GM18519 (cell line): ENCODE results near the gene HACE1.
"Not testable (repeated sequence)": the region's sequence is repeated elsewhere in the genome, so short reads cannot be mapped to it uniquely, and the experiment has no call there.

Source experiments
- ATAC-seq: cut with Tn5 transposase; IDR thresholded peaks from one replicate; pipeline ENCODE4 v1.9.1; 2021; ENCODE audit warnings: mild to moderate bottlenecking, moderate library complexity; ENCODE audit not compliant: unreplicated experiment, low FRiP score

HACE1 gene

DNA sequence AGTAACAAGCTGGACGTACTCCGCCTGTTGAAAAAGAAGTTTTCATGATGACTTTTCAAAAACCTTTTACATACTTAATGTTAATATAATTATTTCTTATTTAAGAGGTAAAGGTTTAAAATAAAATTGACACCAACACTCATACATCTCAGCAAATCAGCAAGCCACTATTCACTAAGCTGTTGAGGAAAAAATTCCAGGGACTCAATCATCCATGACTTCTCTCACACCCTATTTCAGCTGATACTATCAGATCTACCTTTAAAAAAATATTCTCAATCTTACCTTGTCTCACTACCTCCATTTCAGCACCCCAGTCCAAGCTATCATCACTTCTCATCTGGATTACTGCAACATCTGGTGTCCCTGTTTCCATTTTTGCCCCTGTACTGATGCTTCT lies 109.3 kb downstream of the HACE1 start:
- ATAC-seq = no peak

DNA sequence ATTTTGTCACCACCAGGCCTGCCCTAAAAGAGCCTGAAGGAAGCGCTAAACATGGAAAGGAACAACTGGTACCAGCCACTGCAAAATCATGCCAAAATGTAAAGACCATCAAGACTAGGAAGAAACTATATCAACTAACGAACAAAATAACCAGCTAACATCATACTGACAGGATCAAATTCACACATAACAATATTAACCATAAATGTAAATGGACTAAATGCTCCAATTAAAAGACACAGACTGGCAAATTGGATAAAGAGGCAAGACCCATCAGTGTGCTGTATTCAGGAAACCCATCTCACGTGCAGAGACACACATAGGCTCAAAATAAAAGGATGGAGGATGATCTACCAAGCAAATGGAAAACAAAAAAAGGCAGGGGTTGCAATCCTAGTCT lies 120.6 kb downstream of the HACE1 start:
- ATAC-seq = not testable (repeated sequence)

DNA sequence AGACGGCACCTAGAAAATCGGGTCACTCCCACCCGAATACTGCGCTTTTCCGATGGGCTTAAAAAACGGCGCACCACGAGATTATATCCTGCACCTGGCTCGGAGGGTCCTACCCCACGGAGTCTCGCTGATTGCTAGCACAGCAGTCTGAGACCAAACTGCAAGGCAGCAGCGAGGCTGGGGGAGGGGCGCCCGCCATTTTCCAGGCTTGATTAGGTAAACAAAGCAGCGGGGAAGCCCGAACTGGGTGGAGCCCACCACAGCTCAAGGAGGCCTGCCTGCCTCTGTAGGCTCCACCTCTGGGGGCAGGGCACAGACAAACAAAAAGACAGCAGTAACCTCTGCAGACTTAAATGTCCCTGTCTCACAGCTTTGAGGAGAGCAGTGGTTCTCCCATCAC lies 122.2 kb downstream of the HACE1 start:
- not testable (repeated sequence) for ATAC-seq

DNA sequence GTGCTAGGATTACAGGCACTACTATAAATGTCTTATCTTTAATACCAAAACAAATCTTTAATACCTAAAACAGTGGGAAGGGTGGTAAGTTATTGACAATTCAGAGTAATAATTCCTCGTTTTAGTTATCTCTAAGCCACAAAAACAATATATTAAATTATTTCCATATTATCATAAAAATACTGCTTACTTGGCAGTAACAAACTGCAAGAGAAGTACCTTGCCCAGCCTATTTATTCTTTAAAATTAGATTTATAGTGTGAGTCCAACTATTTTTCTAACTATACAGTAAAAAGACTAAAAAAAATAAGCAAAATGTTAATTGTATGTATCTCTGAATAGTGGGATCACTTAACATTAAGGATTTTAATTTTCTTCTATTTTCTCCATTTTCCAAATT lies 123.2 kb downstream of the HACE1 start:
- ATAC-seq = no peak

DNA sequence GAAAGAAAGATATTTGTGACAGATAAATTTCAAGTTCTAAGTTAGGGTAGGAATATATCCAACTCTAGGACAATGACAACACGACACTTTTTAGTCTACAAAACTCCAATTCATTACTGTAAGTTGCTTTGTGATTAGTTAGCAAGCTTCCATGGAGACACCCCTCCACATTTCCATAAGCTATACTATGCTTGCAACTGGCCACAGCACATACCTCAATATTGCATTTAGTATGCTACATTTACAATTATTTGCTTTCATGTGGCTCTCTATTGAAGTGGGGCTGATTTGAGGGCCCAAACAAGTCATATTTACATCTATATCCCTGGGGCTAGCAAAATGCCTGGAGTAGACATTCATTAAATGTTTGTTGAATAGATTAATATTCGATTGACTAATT lies 129.3 kb downstream of the HACE1 start:
- no peak for ATAC-seq

DNA sequence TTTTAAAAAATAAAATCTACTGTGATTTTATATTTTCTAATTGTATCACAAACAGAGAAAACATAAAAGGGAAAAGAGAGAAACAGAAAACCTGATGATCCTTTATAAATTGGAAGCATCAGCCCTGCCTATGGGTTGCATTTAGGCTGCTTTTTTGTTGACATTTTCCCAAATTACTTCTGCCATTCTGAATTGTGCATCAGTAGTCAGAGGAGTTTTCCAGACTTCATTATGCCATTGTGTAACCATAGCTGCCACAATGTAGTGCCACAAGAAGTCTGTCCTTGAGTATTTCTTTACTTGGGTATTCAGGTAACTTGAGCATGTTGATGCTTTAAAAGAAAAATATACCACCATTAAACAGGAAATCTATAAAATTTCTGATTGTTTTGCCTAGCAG lies 130.3 kb downstream of the HACE1 start:
- ATAC-seq = no peak

DNA sequence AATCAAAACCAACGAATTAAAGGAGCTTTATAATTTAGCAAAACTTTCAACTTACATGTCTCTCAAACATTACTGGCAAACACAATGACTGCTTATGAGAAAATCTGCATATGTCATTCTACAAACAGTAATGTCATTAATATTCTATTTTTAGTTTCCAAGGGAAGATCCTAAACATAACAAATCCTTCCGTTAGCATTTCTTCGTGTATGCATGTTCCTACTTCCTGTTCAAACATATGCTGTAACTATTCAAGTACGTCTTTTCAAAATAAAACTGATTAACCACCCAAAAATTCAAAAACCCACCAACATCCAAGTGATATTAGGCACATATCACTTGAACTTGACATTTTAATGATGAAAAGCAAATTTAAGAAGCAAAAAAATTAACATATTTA lies 131.3 kb downstream of the HACE1 start:
- no peak for ATAC-seq

DNA sequence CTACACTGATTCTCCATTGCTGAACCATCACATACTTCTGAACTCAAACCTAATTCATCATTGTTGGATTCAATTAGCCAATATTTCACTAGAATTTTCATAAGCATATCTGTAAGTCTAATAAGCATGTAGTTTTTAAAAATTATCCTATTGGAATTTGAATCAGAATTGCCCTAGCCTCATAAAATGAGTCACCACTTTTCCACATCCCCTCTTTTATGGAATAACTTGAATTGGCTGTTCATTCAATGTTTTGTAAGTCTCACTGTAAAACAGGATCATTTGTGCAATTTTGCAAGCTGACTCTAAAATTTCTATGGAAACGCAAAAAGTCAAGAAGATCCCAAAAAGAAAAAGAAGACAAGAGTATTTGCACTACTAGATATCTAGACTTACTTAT lies 141.0 kb downstream of the HACE1 start:
- no peak for ATAC-seq

DNA sequence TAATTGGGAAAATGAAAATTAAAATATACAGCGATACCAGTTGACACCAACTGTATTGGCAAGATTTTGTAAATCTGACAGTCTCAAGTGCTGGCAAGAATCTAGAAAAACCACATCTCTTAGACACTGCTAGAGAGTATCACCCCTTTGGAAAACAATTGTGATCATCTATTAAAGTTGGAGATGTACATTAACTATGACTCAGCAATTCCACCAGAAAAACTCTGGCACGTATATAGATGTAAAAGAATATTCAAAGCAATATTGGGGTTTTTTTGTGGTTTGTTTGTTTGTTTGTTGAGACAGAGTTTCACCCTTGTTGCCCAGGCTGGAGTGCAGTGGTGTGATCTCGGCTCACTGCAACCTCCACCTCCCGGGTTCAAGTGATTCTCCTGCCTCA lies 142.9 kb downstream of the HACE1 start:
- ATAC-seq = no peak

DNA sequence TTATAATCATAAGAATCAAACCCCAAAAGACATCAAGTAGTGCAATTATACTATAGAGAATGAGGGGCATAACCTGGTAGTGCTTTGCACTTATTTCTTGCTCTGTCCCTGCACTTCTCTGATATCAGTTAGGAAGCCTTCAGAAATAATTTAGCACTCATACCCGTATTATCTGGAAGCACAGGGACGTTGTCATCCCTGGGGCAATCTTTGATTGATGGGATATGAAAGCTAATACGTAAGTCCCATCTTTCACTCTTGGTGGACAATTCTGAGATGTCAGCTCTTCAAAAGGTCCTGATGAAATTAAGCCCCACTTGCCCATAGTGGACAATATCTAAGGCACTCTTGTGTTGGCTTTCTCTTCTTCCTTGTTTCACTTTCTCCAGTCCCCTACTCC lies 144.9 kb downstream of the HACE1 start:
- no peak for ATAC-seq

DNA sequence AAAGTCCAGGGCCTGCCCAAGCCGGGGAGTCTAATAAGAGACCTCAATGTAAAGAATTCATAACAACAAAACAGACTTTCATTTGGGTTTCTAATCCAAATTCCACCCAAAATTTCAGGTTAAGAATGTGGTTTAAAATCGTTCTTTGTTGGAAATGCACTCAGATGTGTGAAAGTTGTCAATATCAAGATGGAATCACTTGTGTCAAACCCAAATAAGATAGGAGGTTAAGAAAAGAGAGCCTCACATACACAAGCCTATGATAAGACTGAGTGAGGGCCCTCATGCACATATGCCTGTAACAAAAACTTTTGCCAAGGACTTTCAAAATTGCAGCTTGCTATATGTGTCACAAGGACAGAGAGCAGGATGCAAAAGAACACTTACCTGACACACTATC lies 145.7 kb downstream of the HACE1 start:
- ATAC-seq = no peak

DNA sequence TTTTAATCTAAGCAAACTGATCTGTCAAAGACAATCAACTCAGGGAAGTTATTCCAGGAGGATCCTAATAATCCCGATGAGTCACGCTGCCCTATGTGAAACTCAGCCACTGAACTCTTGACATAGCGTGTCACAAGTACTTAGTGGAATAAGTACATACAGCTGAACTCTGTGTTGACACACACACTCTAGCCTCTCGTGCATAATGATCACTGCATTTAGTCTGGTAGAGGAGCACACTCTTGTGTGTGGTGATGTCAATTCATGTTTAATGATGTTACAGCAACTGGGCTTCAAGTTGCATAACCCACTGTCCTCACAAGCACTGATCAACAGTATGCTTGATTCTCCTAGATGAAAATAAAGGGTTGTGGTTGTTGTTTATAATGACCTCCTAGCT lies 148.3 kb downstream of the HACE1 start:
- no peak for ATAC-seq

DNA sequence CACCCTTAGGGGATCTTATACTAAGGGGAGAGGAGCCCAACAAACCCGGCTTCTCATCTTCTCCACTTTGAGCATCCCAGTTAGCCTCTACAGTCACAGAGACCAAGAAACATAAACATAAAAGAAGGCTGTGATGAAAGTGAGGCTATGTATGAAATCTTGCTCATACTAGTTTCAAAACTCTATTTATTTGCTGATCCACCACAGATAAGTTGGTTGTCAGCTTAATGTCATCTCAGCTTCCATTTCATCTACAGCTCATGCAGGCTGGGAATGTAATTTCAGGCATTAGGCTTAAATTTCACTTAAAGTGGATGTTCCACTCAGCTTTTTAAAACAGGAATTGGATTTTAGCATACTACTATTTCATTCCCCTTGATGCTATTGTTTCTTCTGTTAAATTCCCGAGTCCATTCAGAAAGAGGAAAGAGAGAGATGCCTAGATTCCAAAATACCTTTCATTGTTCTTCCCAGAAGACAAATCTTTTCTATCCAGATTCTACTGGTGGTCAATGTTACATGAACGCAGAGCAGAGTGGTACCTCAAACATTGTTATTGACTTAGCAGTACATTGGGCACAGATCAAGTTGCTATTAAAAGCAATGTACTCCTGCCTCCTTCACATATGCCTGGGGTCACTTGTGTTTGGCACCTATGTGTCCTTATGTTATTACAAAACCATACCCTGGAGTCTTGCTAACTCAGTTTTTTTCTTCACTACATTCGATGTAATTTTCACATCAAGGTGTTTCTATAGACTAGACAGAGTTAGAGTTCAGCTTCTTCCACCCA lies 149.0 kb downstream of the HACE1 start:
- ATAC-seq = no peak

DNA sequence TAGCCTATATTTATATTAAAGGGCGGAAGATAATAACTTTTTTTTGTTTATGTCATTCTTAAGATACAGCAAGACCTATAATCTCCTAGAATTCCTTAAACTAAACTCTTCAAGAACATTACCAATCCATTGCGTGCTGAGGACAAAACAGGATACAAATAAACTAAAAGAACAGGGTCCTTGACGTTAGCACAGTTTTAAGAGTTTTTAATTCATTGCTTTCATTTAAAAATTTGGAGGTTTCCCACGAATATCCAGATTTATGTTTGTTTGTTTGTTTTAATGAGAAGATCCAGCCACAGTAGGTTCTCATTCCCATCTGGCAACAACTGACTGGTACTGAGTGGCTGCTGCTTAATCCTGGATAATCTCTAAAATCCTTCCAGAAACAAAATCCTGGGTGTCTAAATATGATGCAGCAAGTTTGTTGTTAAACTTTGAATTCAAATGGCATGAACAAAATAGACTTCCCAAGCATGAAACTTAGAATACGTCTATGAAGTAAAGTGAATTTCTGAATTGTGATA lies 153.7 kb downstream of the HACE1 start:
- ATAC-seq = no peak

DNA sequence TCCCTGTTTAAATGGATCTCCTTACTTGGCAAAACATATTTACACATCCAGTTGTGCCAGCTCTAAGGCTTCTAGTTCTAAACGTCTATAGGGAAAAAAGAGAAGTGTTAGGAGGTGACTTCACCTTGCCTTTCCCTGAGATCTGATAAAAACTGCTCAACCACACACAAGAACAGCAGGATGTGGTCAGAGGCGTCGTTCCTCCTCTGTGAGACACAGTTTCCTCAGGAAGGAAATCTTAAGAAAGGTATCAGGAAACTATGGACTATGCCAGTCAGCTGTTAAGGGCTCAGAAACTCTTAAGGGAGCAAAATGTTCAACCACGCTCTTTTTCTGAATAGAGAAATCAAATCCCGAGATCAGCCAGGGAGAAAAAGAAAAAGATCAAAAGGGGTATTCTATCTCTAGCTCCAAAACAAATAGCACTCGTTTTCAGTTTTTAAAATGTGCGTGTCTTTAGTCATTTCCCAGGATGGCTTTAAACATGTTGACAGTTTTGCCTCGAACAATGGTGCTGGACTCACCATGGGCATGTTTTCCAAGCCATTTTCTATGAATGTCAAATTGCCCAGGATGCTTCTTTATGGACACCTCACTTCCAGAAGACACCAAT lies 154.5 kb downstream of the HACE1 start:
- ATAC-seq = no peak

DNA sequence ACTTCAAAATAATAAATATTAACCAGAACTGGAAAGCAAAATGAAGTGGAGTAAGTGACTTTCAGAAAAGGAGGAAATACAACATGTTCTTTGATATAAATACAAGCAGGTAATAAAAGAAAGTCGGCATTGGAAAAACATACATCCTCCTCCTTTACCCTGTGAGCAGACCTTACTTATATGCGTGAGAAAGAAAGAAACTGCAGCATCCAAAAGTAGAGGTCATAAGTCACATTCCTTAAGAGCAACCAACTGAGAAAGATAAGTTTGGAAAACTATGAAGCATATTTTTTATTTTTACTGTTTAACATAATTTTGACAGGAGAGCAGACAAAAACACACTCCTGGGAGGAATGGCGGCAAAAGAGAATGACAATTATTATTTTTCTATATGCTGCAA lies 155.5 kb downstream of the HACE1 start:
- ATAC-seq = no peak

DNA sequence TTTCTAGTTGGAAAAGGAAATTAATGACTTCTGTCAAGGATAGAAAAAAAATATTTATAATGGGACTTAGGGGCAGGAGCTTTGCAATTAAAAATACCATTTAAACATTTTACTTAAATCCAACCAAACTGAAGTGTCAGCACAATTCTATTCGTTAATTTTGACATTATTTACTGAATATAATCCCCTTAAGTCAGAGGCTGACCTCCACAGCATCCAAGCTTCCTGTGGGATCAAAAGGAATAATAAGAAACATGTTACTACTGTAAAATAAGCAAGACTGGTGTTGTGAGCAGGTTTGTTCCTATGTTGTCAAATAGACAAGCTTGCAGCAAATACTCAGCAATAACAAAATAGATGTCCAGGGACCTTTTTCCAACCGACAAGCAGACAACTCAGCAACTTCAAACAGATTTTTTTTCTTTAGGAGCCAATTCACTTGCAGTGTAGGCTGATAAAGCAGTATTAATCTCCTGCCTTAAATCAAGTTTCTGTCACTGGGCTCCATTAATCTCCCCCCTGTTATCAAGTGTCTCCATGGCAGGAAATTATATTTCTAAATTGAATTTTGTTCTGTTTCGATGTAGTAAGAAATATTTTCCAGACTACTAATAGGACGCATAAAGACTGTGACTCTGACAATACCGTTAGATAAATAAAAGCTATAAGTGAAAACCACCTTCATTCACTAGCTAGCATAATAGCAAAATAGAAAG lies 157.4 kb downstream of the HACE1 start:
- no peak for ATAC-seq

DNA sequence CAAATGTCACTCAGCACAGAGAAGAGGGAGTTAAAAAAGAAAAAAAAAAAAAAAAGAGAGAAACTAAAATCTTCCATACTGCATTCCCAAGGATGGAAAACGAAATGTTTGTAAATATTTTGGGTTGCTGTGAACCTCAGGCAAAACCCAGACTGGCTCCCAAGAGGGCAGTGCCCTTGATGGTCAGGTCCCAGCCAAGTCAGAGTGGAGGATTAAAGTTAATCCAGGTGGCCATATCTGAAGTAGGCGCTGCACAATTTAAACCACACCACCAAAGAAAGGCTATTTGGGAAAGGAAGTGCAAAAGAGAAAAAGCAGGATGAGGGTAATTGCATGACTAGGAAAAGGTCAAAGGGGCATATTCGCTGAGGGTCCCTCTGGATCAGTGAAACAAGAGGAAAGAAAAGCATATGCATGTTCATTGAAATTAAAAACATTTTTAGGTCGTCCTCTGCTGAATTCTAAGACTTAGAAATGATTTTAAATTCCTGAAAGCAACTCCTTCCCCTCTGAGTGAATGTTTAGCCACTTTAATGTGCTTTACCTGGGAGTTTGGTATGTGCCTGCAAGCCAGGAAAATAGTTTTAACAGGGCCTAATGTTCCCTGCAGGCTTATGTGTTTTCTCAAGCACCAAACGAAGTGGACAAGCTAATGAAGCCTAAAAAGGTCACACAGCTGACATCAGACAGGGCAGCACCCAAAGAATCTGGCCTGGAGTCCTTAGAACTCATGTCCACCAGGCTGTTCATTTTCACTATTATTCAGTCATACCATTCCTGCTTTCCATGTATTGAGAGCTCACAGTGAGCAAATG lies 159.1 kb downstream of the HACE1 start:
- no peak for ATAC-seq

DNA sequence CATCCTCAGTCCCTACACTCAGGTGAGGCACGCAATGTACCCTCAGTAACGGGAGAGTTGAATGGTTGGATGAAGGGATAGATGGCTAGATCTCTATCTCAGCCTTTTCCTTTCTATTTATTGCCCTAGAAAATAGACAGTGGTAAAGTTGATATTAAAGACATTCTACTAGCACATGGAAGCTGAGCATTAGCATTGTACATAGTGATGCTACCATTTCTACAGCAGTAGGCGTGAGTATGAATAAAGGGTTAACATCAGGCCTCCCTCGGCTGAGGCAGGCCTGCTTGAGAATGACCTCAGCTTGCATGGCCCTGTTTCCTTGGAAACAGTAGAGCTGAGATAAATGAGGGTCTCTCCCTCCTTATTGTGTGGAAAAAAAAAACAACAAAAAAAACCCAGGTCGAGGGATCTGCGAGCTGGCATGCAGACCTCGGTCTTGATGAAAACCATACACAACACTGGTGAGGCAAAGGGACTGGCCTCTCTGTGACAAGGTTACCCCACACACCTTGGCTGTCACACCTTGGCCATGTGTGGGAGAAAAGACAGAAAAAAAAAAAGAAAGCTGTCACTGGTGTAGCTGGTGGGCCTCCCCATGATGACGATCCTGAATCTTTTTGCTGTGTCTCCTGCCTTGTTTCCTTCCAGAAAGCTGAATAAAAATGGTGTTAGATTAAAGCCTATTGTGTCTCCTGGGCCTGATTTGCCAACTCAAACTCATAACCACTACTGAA lies 160.0 kb downstream of the HACE1 start:
- no peak for ATAC-seq

DNA sequence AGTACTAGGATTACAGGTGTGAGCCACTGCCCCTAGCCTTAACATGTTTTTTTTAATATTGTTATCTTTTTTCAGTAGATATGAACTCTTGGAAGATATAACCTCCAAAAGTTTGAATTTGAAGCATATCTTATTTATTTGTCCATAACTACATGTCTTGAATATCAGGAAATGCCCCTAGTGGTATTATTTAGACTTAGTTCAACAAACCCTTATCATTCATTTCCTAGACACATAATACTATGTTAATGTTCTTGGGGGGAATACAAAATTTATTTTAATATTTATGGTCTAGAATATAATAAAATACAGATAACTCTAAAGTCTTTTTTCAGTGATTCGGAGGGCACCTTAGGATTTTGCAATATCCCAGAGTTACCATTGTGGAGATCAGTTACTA lies 160.7 kb downstream of the HACE1 start:
- no peak for ATAC-seq
